ENCODE data around the gene HERC2.

Gene HERC2

DNA sequence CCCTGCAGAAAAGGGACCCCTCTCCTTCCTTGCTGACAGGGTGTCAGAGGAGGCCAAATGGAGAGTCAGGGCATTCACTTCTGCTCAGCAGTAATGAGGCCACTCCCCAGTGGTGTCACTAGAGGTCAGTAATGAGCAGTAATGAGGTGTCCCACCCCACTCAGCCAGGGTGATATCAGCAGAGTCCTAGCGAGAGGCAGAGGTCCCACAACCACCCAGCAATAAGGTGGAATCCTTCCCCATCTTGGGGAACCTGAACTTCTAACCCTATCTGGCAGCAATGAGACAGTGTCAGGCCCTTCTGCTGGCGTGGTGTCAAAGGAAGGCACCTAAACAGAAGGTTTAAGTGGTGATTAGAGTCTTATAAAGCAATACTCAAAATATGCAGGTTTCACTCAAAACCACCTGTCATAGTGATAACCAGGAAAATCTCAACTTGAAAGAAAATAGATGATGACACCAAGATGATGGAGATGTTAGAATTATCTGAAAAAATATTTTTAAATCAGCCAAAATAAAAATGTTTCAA is 235.7 kb downstream of the HERC2 start:
- DNase-seq = peak; percentile 53

DNA sequence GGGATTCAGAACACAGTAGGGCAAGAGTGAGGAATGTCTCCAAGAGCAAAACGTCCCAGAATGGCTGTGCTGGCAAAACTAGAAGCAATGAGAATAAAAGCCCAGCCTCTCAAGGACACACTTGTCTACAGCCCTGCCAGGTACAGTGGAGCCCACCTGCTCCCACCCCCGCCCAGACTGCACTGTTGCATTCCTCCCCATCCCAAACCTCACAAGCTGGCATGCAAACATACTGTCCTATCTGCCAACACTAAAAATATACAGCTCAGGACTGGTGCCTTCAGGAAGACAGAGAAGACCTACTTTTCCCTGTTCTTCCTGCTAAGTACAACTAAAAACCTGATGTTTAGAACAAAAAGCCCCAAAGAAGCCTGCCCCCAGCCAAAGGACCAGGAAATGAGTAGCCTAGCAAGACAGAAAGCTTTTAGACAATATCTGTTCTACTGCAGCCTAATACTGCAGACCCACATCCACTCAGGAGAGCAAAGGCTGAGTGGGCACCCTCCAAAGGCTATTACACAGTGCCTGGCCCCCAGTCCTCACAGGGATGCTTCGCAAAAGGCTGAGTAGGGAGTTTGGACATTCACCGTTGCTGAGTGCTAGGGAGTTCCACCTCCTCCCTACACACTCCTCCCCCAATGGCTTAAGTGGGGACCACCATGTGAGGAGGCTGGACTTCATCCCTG is 236.3 kb downstream of the HERC2 start:
- no peak for DNase-seq

DNA sequence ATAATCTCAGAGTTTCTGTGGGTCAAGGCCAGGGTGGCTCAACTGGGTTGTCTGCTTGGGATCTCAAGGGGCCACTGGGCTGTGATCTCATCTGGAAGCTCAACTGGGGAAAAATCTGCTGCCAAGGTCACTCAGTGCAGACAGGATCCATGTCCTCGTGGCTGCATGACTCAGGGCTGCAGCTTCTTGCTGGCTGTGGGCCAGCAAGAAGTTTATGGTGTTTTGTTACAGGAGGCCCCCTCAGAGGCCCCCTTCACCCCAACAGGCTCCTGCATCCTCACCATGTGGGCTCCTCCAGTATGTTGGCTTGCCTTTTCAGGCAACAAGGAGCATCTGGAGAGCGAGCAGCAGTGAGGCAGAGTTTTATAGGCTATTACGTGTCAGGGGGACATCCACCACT is 237.4 kb downstream of the HERC2 start:
- no peak for DNase-seq

DNA sequence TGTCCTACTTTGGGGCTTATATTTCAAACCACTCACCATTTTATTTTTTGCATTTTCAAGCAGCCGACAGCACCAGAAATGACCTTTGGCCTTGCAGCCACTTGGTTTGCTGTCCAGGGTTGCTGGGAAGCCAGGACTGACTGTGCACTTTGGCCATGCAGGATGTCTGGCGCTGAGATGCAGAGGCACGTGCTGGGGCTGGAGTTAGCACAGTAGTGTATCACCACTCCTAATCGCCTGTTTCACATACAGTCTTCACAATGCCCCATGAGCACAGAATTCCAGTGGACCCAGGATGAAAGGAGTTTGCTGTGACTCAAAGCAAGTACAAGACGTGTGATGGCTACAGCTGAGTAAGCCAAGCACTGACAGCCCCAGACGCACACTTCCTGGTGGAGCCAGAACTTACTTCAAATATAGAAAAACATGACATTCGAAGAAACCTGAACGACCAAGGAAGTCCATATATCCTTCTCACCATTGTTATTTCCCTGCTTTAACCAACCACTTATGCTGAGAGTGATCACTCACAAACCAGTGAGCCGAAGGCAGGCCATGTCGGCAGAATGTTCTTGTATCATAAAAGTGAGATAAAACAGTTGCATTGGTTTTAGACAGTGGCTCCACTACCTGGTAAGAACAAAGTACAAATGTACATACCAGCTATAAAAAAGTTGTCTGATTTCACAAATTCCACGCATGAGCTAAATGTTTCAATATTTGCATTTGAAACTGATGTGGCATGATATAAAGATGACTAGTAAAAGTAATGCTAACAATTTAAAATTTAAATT is 238.9 kb downstream of the HERC2 start:
- DNase-seq = no peak

DNA sequence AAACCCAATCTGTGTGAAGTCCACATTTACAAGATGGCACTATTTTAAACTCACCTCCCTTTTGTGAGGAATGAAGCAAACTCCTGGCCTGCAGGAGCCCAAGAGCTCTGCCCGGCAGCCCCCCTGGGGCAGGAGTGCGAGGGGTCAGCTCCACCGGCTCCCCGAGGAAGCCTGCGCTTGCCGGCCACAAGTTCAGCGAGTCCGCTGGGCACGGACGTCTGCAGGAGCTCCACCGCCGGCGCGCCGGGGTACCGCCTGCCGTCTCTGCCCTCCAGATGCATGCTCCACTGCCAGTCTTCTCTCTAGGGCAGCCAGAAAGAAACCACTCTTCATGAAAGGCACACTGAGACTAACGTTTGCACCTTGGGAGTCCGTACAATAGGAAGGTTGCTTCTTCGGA is 240.4 kb downstream of the HERC2 start:
- no peak for DNase-seq

DNA sequence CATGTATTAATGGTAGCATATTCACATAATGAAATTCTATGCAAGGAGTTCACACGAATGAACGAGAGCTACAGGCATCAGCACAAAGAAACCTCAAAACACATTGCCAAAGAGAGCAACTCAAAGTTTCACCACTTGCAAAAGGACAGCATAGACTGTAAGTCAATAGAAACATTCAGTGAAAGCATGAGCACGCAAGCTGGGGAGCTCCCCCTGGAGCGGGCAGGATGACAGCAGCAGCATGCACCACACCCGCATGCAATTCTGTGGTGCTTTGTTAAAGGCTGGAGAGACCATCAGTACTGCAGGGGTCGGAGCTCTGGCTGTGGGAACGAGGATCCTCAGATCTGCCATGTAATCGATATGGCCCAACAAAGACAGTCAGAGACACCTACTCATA is 241.6 kb downstream of the HERC2 start:
- DNase-seq = no peak

DNA sequence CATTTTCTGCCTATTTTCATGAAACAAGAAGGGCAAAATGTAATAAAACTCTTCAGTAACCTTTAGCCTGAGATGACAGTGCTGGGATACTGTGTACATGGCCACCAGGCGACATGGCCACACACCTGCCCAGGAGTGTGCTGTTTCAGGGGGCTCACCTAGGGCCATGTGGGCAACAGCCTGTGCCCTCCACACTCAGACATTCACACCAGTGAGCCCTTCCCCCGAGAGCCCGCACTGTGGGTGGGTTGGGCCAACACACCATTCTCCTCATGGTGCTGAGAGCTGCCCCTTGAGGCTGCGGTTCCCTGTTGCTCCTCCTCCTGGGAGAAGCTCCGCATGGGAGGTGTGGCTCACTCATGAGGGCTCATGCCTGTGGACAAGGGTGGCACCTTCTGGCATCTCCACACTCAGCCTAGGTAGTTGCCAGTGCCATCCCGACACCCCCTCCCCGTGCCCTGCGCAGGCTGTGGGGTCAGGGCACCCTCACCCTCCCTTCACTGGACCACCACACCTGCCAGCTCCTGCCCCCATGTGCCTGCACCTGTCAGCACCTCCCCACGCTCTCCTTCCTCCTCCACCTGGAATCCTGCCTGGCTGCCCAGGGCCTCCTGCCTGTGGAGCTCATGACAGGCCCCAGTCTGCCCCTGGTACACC is 242.5 kb downstream of the HERC2 start:
- no peak for DNase-seq

DNA sequence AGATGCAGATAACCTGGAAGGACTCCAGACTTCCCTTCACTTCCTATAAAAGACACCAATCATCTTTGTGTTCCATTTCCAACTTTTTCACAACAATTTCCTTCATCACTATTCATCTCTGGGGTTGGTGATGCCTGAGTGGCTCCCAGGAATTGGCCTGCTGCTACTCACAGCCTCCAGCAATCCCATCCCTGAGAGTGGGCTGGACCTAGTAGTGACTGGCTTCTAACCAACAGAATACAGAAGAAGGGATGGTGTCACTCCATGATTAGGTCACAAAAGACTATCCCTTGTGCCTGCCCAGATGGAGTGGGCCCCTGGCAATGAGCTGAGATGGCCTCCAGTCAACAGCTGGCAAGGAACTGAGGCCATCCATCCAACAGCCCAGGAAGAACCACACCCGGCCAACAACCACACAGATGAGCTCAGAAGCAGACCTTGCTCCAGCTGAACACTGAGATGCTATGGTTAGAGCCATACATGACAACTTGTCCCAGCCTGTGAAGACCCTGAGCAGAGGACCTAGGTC is 243.7 kb downstream of the HERC2 start:
- no peak for DNase-seq

DNA sequence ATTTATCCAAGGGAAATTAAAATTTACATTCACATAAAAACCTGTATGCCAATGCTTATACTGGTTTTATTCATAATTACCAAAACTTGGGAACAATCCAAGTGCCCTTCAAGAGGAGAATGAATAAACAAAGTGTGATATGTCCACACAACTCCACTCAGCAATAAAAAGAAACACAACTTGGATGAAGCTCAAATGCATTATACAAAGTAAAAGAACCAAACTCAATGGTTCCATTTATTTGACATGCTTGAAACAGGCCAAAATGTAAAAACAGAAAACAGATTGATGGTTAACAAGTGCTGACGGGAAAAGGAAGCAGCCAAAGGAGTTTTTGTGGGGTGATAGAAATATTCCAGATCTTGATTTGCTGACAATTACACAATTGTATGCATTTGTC is 246.4 kb downstream of the HERC2 start:
- DNase-seq = no peak

DNA sequence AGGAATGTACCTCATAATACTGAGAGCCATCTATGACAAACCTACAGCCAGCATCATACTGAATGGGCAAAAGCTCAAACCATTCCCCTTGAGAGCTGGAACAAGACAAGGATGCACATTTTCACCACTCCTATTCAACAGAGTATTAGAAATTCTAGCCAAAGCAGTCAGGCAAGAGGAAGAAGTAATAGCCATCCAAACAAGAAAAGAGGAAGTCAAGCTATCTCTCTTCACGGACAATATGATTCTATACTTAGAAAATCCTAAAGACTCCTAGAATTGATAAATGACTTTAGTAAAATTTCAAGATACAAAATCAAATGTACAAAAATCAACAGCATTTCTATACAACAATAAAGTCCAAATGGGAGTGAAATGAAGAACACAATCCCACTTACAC is 253.0 kb downstream of the HERC2 start:
- DNase-seq = no peak

DNA sequence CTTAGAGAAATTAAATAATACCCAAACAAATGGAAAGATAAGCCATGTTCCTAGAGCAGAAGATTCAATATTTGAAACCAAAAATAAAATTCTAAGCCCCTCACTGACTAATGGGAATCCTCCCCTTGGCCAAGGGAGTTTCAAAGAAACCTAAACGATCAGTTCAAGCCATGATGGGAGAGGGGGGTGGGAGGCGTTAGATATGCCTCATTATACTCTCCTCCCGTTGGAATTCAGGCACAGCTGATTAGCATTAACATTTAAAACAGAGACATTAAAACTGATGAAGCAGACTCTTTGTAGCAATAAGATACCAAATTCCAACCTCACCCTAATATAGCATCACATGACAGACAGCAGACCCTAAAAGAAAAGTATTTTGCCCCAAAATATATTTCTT is 255.7 kb downstream of the HERC2 start:
- DNase-seq = no peak

Measured in activated naive CD4-positive, alpha-beta T cell treated with Interleukin-2 at 50 U/mL for 16 hours (primary cell).